ENCODE results near the gene EGFR. TPM values are rescaled to one million over a fixed set of nuclear protein-coding genes. Genes with fewer than 3 reads are reported as not detected.
A peak's percentile ranks its signal among the peaks of the same experiment; 100 is the strongest.

The EGFR gene
- total RNA-seq: 100 to 1,000 TPM in 1 of 9 donors, 10 to 100 TPM in 8; 10.6 to 111 (median 91.3) TPM
- polyA plus RNA-seq: 10 to 100 TPM in 1 of 3 donors, 1 to 10 TPM in 2; 7.0 to 14.9 (median 9.6) TPM
- long read RNA-seq, donor 1: 0 reads
- long read RNA-seq, donor 2: 0 reads
- long read RNA-seq, donor 3: 0 reads
- long read RNA-seq, donor 4, full-length matches to known transcripts: 4 of 13 reads
- long read RNA-seq, donor 4, partial matches to known transcripts: 2 of 13 reads
- long read RNA-seq, donor 4, other reads (novel, unspliced or antisense): 7 of 13 reads
- long read RNA-seq, donor 5, full-length matches to known transcripts: 7 of 29 reads
- long read RNA-seq, donor 5, partial matches to known transcripts: 3 of 29 reads
- long read RNA-seq, donor 5, other reads (novel, unspliced or antisense): 19 of 29 reads
- long read RNA-seq, donor 6, full-length matches to known transcripts: 3 of 12 reads
- long read RNA-seq, donor 6, partial matches to known transcripts: 4 of 12 reads
- long read RNA-seq, donor 6, other reads (novel, unspliced or antisense): 5 of 12 reads
- long read RNA-seq, donor 7: 0 reads
- long read RNA-seq, donor 8: 0 reads
- long read RNA-seq, donor 9: 0 reads
- long read RNA-seq, donor 10: 0 reads

DNA sequence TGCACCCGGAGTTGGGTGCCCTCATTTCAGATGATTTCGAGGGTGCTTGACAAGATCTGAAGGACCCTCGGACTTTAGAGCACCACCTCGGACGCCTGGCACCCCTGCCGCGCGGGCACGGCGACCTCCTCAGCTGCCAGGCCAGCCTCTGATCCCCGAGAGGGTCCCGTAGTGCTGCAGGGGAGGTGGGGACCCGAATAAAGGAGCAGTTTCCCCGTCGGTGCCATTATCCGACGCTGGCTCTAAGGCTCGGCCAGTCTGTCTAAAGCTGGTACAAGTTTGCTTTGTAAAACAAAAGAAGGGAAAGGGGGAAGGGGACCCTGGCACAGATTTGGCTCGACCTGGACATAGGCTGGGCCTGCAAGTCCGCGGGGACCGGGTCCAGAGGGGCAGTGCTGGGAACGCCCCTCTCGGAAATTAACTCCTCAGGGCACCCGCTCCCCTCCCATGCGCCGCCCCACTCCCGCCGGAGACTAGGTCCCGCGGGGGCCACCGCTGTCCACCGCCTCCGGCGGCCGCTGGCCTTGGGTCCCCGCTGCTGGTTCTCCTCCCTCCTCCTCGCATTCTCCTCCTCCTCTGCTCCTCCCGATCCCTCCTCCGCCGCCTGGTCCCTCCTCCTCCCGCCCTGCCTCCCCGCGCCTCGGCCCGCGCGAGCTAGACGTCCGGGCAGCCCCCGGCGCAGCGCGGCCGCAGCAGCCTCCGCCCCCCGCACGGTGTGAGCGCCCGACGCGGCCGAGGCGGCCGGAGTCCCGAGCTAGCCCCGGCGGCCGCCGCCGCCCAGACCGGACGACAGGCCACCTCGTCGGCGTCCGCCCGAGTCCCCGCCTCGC lies at the start of gene EGFR:
TSS of gene EGFR (plus strand) at position 657 of the 830 bp plus-strand sequence. CDS start 261 bp downstream, outside the sequence.
- DNase-seq: peak; percentile 85 to 93 (median 88)
- peaks cover 4 to 20% of the 10 kb centered on the region in 2 donors for H3K4me1 ChIP-seq (replicated peaks in 1 of 2)
- 4 to 6% (median 5%) methylated on average over 4 to 80 of the region's 80 CpGs for WGBS, 4 donors
- no peaks in the 10 kb centered on the region for H3K36me3 ChIP-seq (replicated peaks in 1 of 2)
- intact Hi-C loops (cut with DNase I): no loop called here
- H3K27me3 ChIP-seq: no peaks in the 10 kb centered on the region
- peak within 1 kb of the TSS; percentile 53 to 99 (median 68) for H3K4me3 ChIP-seq
- TF ChIP-seq CTCF (IDR thresholded peaks at IDR 0.05) (no peak), POLR2A (IDR thresholded peaks at IDR 0.05) (peak; percentile 76 to 89)
- peak within 1 kb of the TSS; percentile 55 to 96 (median 82) for H3K27ac ChIP-seq
- H3K9me3 ChIP-seq (replicated peaks in 1 of 3): no peaks in the 10 kb centered on the region

DNA sequence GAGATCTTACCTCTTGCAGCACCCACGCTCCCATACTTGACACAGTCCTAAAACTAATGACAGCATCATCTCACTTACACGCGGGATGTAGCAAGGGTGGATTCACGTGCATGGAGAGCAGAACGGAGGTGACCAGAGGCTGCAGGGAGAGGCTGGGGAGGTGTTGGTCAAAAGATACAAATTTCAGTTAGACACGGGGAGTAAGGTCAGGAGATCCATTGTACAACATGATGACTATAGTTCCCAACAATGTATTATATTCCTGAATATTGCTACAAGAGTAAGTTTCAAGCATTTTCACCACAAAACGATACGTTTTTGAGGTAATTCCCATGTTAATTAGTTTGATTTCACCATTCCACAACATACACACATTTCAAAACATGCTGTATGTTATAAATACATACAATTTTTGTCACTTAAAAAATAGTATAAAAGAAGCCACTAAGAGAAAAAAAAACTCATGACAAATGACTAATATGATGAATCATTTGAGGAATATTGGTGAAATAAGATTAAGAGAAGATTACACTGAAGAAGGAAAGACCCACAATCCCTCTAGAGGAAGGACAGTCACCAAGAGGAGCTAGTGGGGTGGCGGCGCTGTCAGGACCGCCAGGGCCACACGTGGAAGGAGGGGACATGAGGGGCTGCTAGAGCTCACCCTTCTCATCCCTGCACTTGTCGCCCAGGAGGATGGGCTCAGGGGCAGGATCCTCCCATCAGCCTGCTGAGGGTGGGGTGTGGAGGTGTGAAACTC lies 49.4 kb upstream of the EGFR start:
- Histone ChIP-seq H3K27me3 (no peaks in the 10 kb centered on the region), H3K4me3 (no peak overlapping the region), H3K36me3 (replicated peaks in 1 of 2) (no peaks in the 10 kb centered on the region), H3K4me1 (replicated peaks in 1 of 2) (no peaks in the 10 kb centered on the region), H3K9me3 (replicated peaks in 1 of 3) (no peaks in the 10 kb centered on the region), H3K27ac (no peak overlapping the region)
- DNase-seq: no peak
- no peak for TF ChIP-seq POLR2A (IDR thresholded peaks at IDR 0.05)
- TF ChIP-seq CTCF (IDR thresholded peaks at IDR 0.05): no peak
- intact Hi-C loops (cut with DNase I): no loop called here
- 76 to 80% (median 78%) methylated on average over 13 of the region's 13 CpGs for WGBS, 4 donors

- WGBS, 4 donors: 71 to 82% (median 73%) methylated on average over 2 of the region's 2 CpGs
- TF ChIP-seq CTCF (IDR thresholded peaks at IDR 0.05) (no peak), POLR2A (IDR thresholded peaks at IDR 0.05) (no peak)
- DNase-seq: no peak
Measured at GRCh38 chr7:54972733-54973294, 46.0 kb upstream of the EGFR start.

More at GRCh38 chr7:54972733-54973294, 46.0 kb upstream of the EGFR start:
- H3K4me1 ChIP-seq (replicated peaks in 1 of 2): no peaks in the 10 kb centered on the region
- no peaks in the 10 kb centered on the region for H3K36me3 ChIP-seq (replicated peaks in 1 of 2)
- no peak overlapping the region for H3K27ac ChIP-seq
- no peaks in the 10 kb centered on the region for H3K9me3 ChIP-seq (replicated peaks in 1 of 3)
- no peak overlapping the region for H3K4me3 ChIP-seq
- intact Hi-C loops (cut with DNase I): no loop called here
- H3K27me3 ChIP-seq: no peaks in the 10 kb centered on the region

All from adrenal gland (tissue), 19 donors.